ENCODE data around the gene RPL15. TPM values are rescaled to one million over a fixed set of nuclear protein-coding genes. Genes with fewer than 3 reads are reported as not detected.

RPL15 gene
- total and polyA plus RNA-seq, 2 of the 13 experiments (the other 11 are each of a cell fraction or from before 2014, with no cell fraction given): 1,297 to 3,693 TPM

DNA sequence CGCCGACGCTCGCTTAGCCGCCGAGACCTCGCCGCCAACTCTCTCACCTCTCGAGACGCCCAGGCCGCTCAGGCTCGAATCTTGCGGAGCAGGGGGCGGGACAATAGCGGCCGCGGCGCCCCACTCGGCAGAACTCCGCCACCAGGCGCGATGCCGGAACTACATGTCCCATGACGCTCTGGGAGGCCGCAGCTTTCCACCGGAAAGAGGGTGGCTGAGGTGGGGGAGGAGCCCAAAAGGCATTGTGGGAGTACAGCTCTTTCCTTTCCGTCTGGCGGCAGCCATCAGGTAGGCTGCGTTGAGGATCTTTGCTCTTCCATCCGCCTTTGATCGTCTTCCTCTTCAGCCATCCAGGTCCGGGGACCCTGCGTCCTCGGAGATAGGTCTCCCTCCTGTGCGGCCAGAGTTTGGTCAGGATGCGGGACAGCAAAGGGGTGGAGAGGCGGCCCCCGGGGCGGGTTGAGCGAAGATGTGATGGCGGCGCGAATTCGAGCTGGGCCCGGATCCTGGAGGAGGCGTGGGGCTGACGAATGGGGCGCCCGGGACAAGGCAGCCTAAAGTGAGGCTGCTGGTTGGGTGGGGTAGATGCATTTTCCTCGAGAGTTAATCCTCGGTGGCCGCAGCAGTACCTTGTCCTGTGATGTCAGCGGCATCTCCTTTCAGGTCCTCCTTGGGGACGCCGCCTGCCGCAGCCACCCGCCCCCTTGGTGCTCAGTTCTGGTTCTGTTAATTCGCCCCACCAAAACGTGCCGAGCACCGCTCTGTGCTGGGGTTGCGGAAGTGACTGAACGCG lies at the start of gene RPL15, which contains the start of gene NKIRAS1 (continued):
- TF ChIP-seq, protein P1, sequence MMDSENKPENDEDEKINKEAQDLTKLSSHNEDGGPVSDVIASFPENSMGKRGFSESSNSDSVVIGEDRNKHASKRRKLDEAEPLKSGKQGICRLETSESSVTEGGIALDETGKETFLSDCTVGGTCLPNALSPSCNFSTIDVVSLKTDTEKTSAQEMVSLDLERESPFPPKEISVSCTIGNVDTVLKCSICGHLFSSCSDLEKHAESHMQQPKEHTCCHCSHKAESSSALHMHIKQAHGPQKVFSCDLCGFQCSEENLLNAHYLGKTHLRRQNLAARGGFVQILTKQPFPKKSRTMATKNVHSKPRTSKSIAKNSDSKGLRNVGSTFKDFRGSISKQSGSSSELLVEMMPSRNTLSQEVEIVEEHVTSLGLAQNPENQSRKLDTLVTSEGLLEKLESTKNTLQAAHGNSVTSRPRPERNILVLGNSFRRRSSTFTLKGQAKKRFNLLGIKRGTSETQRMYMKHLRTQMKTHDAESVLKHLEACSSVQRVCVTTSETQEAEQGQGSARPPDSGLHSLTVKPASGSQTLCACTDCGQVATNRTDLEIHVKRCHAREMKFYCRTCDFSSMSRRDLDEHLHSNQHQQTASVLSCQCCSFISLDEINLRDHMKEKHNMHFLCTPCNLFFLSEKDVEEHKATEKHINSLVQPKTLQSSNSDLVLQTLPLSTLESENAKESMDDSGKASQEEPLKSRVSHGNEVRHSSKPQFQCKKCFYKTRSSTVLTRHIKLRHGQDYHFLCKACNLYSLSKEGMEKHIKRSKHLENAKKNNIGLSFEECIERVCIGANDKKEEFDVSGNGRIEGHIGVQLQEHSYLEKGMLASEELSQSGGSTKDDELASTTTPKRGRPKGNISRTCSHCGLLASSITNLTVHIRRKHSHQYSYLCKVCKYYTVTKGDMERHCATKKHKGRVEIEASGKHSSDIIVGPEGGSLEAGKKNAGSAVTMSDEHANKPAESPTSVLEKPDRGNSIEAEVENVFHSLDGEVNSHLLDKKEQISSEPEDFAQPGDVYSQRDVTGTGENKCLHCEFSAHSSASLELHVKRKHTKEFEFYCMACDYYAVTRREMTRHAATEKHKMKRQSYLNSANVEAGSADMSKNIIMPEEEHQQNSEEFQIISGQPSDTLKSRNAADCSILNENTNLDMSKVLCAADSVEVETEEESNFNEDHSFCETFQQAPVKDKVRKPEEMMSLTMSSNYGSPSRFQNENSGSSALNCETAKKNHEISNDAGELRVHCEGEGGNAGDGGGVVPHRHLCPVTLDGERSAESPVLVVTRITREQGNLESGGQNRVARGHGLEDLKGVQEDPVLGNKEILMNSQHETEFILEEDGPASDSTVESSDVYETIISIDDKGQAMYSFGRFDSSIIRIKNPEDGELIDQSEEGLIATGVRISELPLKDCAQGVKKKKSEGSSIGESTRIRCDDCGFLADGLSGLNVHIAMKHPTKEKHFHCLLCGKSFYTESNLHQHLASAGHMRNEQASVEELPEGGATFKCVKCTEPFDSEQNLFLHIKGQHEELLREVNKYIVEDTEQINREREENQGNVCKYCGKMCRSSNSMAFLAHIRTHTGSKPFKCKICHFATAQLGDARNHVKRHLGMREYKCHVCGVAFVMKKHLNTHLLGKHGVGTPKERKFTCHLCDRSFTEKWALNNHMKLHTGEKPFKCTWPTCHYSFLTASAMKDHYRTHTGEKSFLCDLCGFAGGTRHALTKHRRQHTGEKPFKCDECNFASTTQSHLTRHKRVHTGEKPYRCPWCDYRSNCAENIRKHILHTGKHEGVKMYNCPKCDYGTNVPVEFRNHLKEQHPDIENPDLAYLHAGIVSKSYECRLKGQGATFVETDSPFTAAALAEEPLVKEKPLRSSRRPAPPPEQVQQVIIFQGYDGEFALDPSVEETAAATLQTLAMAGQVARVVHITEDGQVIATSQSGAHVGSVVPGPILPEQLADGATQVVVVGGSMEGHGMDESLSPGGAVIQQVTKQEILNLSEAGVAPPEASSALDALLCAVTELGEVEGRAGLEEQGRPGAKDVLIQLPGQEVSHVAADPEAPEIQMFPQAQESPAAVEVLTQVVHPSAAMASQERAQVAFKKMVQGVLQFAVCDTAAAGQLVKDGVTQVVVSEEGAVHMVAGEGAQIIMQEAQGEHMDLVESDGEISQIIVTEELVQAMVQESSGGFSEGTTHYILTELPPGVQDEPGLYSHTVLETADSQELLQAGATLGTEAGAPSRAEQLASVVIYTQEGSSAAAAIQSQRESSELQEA (CRISPR knock-in tag; IDR thresholded peaks at IDR 0.05; ENCODE audit: not compliant biosample characterization): peak; percentile 53
- TF ChIP-seq, protein P2, sequence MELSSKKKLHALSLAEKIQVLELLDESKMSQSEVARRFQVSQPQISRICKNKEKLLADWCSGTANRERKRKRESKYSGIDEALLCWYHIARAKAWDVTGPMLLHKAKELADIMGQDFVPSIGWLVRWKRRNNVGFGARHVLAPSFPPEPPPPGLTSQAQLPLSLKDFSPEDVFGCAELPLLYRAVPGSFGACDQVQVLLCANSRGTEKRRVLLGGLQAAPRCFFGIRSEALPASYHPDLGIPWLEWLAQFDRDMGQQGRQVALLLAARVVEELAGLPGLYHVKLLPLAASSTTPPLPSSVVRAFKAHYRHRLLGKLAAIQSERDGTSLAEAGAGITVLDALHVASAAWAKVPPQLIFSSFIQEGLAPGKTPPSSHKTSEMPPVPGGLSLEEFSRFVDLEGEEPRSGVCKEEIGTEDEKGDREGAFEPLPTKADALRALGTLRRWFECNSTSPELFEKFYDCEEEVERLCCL (CRISPR knock-in tag; IDR thresholded peaks at IDR 0.05; ENCODE audit: borderline replicate concordance): peak; percentile 33; the same call in 1 of the 2 replicates
- TF ChIP-seq ZNF562 (CRISPR knock-in tag; IDR thresholded peaks at IDR 0.05; ENCODE audit: borderline replicate concordance) (no peak), GPN1 (CRISPR knock-in tag; IDR thresholded peaks at IDR 0.05; ENCODE audit: borderline replicate concordance) (no peak), PITX1 (CRISPR knock-in tag; IDR thresholded peaks at IDR 0.05) (no peak; the same call in 1 of the 2 replicates), ZNF224 (CRISPR knock-in tag; IDR thresholded peaks at IDR 0.05) (0 out of 2 replicates have a peak, but pooled peaks have one; percentile 24), ZNF605 (CRISPR knock-in tag; IDR thresholded peaks at IDR 0.05) (0 out of 2 replicates have a peak, but pooled peaks have one; percentile 12), FOSL2 (CRISPR knock-in tag; IDR thresholded peaks at IDR 0.05) (peak; percentile 51), ZNF75D (CRISPR knock-in tag; IDR thresholded peaks at IDR 0.05; ENCODE audit: borderline replicate concordance) (no peak), ZNF672 (CRISPR knock-in tag; IDR thresholded peaks at IDR 0.05) (peak; percentile 67; the same call in 1 of the 2 replicates), PHF8 (CRISPR knock-in tag; IDR thresholded peaks at IDR 0.05) (peak; percentile 92), MBD4 (IDR thresholded peaks at IDR 0.05; ENCODE audit: borderline replicate concordance, low read length) (no peak), RELA (CRISPR knock-in tag; IDR thresholded peaks at IDR 0.05) (0 out of 2 replicates have a peak, but pooled peaks have one; percentile 45), SALL1 (CRISPR knock-in tag; IDR thresholded peaks at IDR 0.05) (peak; percentile 85)
- TF ChIP-seq, protein P3, sequence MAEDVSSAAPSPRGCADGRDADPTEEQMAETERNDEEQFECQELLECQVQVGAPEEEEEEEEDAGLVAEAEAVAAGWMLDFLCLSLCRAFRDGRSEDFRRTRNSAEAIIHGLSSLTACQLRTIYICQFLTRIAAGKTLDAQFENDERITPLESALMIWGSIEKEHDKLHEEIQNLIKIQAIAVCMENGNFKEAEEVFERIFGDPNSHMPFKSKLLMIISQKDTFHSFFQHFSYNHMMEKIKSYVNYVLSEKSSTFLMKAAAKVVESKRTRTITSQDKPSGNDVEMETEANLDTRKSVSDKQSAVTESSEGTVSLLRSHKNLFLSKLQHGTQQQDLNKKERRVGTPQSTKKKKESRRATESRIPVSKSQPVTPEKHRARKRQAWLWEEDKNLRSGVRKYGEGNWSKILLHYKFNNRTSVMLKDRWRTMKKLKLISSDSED (CRISPR knock-in tag; IDR thresholded peaks at IDR 0.05): no peak
- TF ChIP-seq, protein P4, sequence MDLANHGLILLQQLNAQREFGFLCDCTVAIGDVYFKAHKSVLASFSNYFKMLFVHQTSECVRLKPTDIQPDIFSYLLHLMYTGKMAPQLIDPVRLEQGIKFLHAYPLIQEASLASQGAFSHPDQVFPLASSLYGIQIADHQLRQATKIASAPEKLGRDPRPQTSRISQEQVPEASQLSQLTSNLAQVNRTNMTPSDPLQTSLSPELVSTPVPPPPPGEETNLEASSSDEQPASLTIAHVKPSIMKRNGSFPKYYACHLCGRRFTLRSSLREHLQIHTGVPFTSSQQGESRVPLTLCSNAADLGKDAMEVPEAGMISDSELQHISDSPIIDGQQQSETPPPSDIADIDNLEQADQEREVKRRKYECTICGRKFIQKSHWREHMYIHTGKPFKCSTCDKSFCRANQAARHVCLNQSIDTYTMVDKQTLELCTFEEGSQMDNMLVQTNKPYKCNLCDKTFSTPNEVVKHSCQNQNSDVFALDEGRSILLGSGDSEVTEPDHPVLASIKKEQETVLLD (CRISPR knock-in tag; IDR thresholded peaks at IDR 0.05; ENCODE audit: low read depth): 0 out of 2 replicates have a peak, but pooled peaks have one; percentile 59
